ENCODE measurements around the gene PHLDA3. TPM values are rescaled to one million over a fixed set of nuclear protein-coding genes. Genes with fewer than 3 reads are reported as not detected.

Gene PHLDA3
- total and polyA plus RNA-seq, 2 of the 13 experiments (the other 11 are each of a cell fraction or from before 2014, with no cell fraction given): 16.7 to 33.6 TPM

GRCh38 chr1:201493757-201494617, 25.0 kb upstream of the PHLDA3 start (continued):
- TF ChIP-seq ZNF280D (CRISPR knock-in tag; IDR thresholded peaks at IDR 0.05) (no peak), TFAP4 (IDR thresholded peaks at IDR 0.05; ENCODE audit: borderline replicate concordance, low read depth) (peak; percentile 48; the same call in 1 of the 2 replicates), SIX1 (CRISPR knock-in tag; IDR thresholded peaks at IDR 0.05; ENCODE audit: borderline replicate concordance) (no peak), RNF219 (CRISPR knock-in tag; IDR thresholded peaks at IDR 0.05) (no peak), ZFX (CRISPR knock-in tag; IDR thresholded peaks at IDR 0.05; ENCODE audit: low read depth) (peak; percentile 30; the same call in 1 of the 2 replicates), ZNF503 (CRISPR knock-in tag; IDR thresholded peaks at IDR 0.05) (no peak), RCOR2 (CRISPR knock-in tag; IDR thresholded peaks at IDR 0.05) (no peak), SYNCRIP (IDR thresholded peaks at IDR 0.05; ENCODE audit: insufficient read depth, low read depth, low read length) (no peak), THAP9 (CRISPR knock-in tag; IDR thresholded peaks at IDR 0.05; ENCODE audit: borderline replicate concordance) (no peak), NFE2L2 (IDR thresholded peaks at IDR 0.05; ENCODE audit: low read length) (no peak), FOXA3 (CRISPR knock-in tag; IDR thresholded peaks at IDR 0.05) (peak; percentile 75; the same call in 1 of the 2 replicates), BCLAF1 (IDR thresholded peaks at IDR 0.05) (no peak)
